ENCODE data around the gene PPIG.

- TF ChIP-seq, protein P1, sequence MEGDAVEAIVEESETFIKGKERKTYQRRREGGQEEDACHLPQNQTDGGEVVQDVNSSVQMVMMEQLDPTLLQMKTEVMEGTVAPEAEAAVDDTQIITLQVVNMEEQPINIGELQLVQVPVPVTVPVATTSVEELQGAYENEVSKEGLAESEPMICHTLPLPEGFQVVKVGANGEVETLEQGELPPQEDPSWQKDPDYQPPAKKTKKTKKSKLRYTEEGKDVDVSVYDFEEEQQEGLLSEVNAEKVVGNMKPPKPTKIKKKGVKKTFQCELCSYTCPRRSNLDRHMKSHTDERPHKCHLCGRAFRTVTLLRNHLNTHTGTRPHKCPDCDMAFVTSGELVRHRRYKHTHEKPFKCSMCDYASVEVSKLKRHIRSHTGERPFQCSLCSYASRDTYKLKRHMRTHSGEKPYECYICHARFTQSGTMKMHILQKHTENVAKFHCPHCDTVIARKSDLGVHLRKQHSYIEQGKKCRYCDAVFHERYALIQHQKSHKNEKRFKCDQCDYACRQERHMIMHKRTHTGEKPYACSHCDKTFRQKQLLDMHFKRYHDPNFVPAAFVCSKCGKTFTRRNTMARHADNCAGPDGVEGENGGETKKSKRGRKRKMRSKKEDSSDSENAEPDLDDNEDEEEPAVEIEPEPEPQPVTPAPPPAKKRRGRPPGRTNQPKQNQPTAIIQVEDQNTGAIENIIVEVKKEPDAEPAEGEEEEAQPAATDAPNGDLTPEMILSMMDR (tag by site-specific recombination; IDR thresholded peaks at IDR 0.05) = no peak
- TF ChIP-seq YY2 (tag by site-specific recombination; IDR thresholded peaks at IDR 0.05) = no peak
- TF ChIP-seq HOXA7 (CRISPR knock-in tag; IDR thresholded peaks at IDR 0.05; ENCODE audit: borderline replicate concordance) = no peak
- TF ChIP-seq ZNF24 (tag by site-specific recombination; IDR thresholded peaks at IDR 0.05) = no peak
- no peak for TF ChIP-seq ZNF175 (tag by site-specific recombination; IDR thresholded peaks at IDR 0.05)
- no peak for TF ChIP-seq ZNF792 (tag by site-specific recombination; IDR thresholded peaks at IDR 0.05)
- no peak for TF ChIP-seq ZNF660 (tag by site-specific recombination; IDR thresholded peaks at IDR 0.05)
- TF ChIP-seq ZBTB21 (tag by site-specific recombination; IDR thresholded peaks at IDR 0.05) = no peak
- no peak for TF ChIP-seq ZNF211 (tag by site-specific recombination; IDR thresholded peaks at IDR 0.05; ENCODE audit: low read depth)
- TF ChIP-seq, protein P2, sequence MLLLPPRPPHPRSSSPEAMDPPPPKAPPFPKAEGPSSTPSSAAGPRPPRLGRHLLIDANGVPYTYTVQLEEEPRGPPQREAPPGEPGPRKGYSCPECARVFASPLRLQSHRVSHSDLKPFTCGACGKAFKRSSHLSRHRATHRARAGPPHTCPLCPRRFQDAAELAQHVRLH (tag by site-specific recombination; IDR thresholded peaks at IDR 0.05) = no peak
- TF ChIP-seq PBX3 (CRISPR knock-in tag; IDR thresholded peaks at IDR 0.05) = no peak
- no peak for TF ChIP-seq ZNF221 (tag by site-specific recombination; IDR thresholded peaks at IDR 0.05; ENCODE audit: borderline replicate concordance)
- TF ChIP-seq ZBTB20 (tag by site-specific recombination; IDR thresholded peaks at IDR 0.05) = no peak
Observed at GRCh38 chr2:169583518-169583917, 633 bp upstream of the PPIG start.

Measured in HEK293 (cell line).